ENCODE results near the gene PTPN1.

DNA sequence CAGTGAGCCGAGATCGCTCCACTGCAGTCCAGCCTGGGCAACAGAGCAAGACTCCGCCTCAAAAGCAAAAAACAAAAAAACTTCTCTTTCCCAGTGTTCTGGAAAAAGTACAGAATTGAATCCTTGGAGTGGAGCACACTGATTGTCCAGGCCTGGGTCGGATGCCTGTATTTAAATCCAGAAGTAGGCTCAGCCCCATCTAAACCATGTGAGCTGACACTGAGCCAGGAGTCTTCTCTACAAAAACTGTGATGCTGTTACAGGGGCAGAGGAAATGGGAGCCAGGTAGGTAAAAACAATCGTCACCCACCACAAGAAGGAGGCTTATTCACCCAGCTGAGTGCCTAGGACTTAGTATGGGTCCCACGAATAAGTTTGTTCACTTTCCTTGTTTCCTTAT lies 43.0 kb upstream of the PTPN1 start:
- no peak for TF ChIP-seq POLR2A (IDR thresholded peaks at IDR 0.05)
- TF ChIP-seq, protein P1, sequence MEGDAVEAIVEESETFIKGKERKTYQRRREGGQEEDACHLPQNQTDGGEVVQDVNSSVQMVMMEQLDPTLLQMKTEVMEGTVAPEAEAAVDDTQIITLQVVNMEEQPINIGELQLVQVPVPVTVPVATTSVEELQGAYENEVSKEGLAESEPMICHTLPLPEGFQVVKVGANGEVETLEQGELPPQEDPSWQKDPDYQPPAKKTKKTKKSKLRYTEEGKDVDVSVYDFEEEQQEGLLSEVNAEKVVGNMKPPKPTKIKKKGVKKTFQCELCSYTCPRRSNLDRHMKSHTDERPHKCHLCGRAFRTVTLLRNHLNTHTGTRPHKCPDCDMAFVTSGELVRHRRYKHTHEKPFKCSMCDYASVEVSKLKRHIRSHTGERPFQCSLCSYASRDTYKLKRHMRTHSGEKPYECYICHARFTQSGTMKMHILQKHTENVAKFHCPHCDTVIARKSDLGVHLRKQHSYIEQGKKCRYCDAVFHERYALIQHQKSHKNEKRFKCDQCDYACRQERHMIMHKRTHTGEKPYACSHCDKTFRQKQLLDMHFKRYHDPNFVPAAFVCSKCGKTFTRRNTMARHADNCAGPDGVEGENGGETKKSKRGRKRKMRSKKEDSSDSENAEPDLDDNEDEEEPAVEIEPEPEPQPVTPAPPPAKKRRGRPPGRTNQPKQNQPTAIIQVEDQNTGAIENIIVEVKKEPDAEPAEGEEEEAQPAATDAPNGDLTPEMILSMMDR (IDR thresholded peaks at IDR 0.05 in 8 of 11, conservative IDR thresholded peaks at IDR 0.05 in 3 of 11): no peak
